GM18873 (cell line): ENCODE results near the gene CMTM7.
A peak's percentile ranks its signal among the peaks of the same experiment; 100 is the strongest.
"Not testable (repeated sequence)": the region's sequence is repeated elsewhere in the genome, so short reads cannot be mapped to it uniquely, and the experiment has no call there.

Source experiments
- ATAC-seq: cut with Tn5 transposase; IDR thresholded peaks from one replicate; pipeline ENCODE4 v1.9.1; 2021; ENCODE audit warnings: mild to moderate bottlenecking, moderate library complexity, moderate number of reproducible peaks; ENCODE audit not compliant: unreplicated experiment, low FRiP score

Gene CMTM7

GRCh38 chr3:32455609-32456428 lies 64.2 kb downstream of the CMTM7 start:
- ATAC-seq = no peak

GRCh38 chr3:32456429-32457130 lies 64.9 kb downstream of the CMTM7 start:
- no peak for ATAC-seq

- no peak for ATAC-seq
Observed at GRCh38 chr3:32457971-32458471, 66.4 kb downstream of the CMTM7 start.

GRCh38 chr3:32459450-32459849 lies 67.8 kb downstream of the CMTM7 start:
- ATAC-seq = no peak

- ATAC-seq = peak; percentile 82
Observed at GRCh38 chr3:32460031-32460749, 68.5 kb downstream of the CMTM7 start.

GRCh38 chr3:32460817-32461496 lies 69.3 kb downstream of the CMTM7 start:
- not testable (repeated sequence) for ATAC-seq

GRCh38 chr3:32462191-32462986 lies 70.7 kb downstream of the CMTM7 start:
- not testable (repeated sequence) for ATAC-seq

GRCh38 chr3:32463415-32463814 lies 71.8 kb downstream of the CMTM7 start:
- ATAC-seq = not testable (repeated sequence)

- not testable (repeated sequence) for ATAC-seq
Observed at GRCh38 chr3:32464726-32465125, 73.1 kb downstream of the CMTM7 start.

- not testable (repeated sequence) for ATAC-seq
Observed at GRCh38 chr3:32466808-32467207, 75.2 kb downstream of the CMTM7 start.

- ATAC-seq = peak; percentile 55
Observed at GRCh38 chr3:32467333-32468070, 75.8 kb downstream of the CMTM7 start.

- no peak for ATAC-seq
Observed at GRCh38 chr3:32469151-32469874, 77.7 kb downstream of the CMTM7 start.

GRCh38 chr3:32470362-32470761 lies 78.7 kb downstream of the CMTM7 start:
- ATAC-seq = no peak

GRCh38 chr3:32471246-32471645 lies 79.6 kb downstream of the CMTM7 start:
- ATAC-seq = no peak

- ATAC-seq = not testable (repeated sequence)
Observed at GRCh38 chr3:32472151-32472550, 80.5 kb downstream of the CMTM7 start.

GRCh38 chr3:32474201-32474600 lies 82.5 kb downstream of the CMTM7 start:
- no peak for ATAC-seq

- no peak for ATAC-seq
Observed at GRCh38 chr3:32480604-32481003, 89.0 kb downstream of the CMTM7 start.
